H9 (cell line): ENCODE measurements around the gene DERL2. TPM values are rescaled to one million over a fixed set of nuclear protein-coding genes. Genes with fewer than 3 reads are reported as not detected.

ENCODE experiments used
- DNase-seq: peaks from one replicate; pipeline ENCODE4 v3.0.0-alpha.2; 2017
- H2AFZ ChIP-seq: one replicate; pipeline ENCODE4 v1.6.1; 2013; ENCODE audit warnings: mild to moderate bottlenecking, low read length, control low read depth, moderate library complexity
- H2AK5ac ChIP-seq: 2 replicates; pipeline ENCODE4 v1.6.1; 2013; ENCODE audit warnings: low read length, control low read depth, mixed read lengths; ENCODE audit not compliant: insufficient read length
- H2BK120ac ChIP-seq: one replicate; pipeline ENCODE4 v1.6.1; 2013; ENCODE audit warnings: low read depth, mild to moderate bottlenecking, low read length, control low read depth, inconsistent platforms; ENCODE audit not compliant: poor library complexity, severe bottlenecking
- H2BK12ac ChIP-seq: 2 replicates; pipeline ENCODE4 v1.6.1; 2013; ENCODE audit warnings: low read length, control low read depth, mixed read lengths, low read depth; ENCODE audit not compliant: insufficient read length
- H2BK15ac ChIP-seq: 2 replicates; pipeline ENCODE4 v1.6.1; 2013; ENCODE audit warnings: low read depth, low read length, control low read depth
- H2BK20ac ChIP-seq: one replicate; pipeline ENCODE4 v1.6.1; 2013; ENCODE audit warnings: low read depth, mild to moderate bottlenecking, low read length, control low read depth, inconsistent platforms; ENCODE audit not compliant: poor library complexity, severe bottlenecking
- H2BK5ac ChIP-seq: 2 replicates; pipeline ENCODE4 v1.6.1; 2013; ENCODE audit warnings: low read length, control low read depth, mixed read lengths; ENCODE audit not compliant: insufficient read length
- H3K14ac ChIP-seq: 2 replicates; pipeline ENCODE4 v1.6.1; 2013; ENCODE audit warnings: low read length, control low read depth; ENCODE audit not compliant: insufficient read depth
- H3K18ac ChIP-seq: 2 replicates; pipeline ENCODE4 v1.6.1; 2013; ENCODE audit warnings: low read depth, mild to moderate bottlenecking, mixed read lengths, low read length, control low read depth; ENCODE audit not compliant: insufficient read length
- H3K23ac ChIP-seq: 2 replicates; pipeline ENCODE4 v1.6.1; 2013; ENCODE audit warnings: low read length, control low read depth, mixed read lengths, low read depth; ENCODE audit not compliant: insufficient read length
- H3K23me2 ChIP-seq: 2 replicates; pipeline ENCODE4 v1.6.1; 2013; ENCODE audit warnings: low read depth, mild to moderate bottlenecking, mixed read lengths, low read length, control low read depth; ENCODE audit not compliant: insufficient read length, poor library complexity, severe bottlenecking
- H3K27ac ChIP-seq: 2 replicates; pipeline ENCODE4 v1.5.1; 2013; ENCODE audit warnings: low read length, control low read depth, mixed read lengths, low read depth; ENCODE audit not compliant: insufficient read length
- H3K27me3 ChIP-seq: 2 replicates; pipeline ENCODE4 v1.6.1; 2013; ENCODE audit warnings: low read length, control low read depth, inconsistent platforms; ENCODE audit not compliant: insufficient read depth
- H3K4ac ChIP-seq: 2 replicates; pipeline ENCODE4 v1.6.1; 2013; ENCODE audit warnings: low read depth, mild to moderate bottlenecking, control low read depth, inconsistent platforms, low read length, moderate library complexity
- H3K4me1 ChIP-seq: 2 replicates; pipeline ENCODE4 v1.6.1; 2013; ENCODE audit warnings: low read length, control low read depth, inconsistent platforms; ENCODE audit not compliant: insufficient read depth
- H3K4me2 ChIP-seq: 2 replicates; pipeline ENCODE4 v1.6.1; 2013; ENCODE audit warnings: low read length, control low read depth, mixed read lengths; ENCODE audit not compliant: insufficient read length, insufficient read depth
- H3K56ac ChIP-seq: 2 replicates; pipeline ENCODE4 v1.6.1; 2013; ENCODE audit warnings: low read depth, mild to moderate bottlenecking, mixed read lengths, low read length, control low read depth; ENCODE audit not compliant: insufficient read length
- H3K79me1 ChIP-seq: 2 replicates; pipeline ENCODE4 v1.6.1; 2013; ENCODE audit warnings: low read depth, mild to moderate bottlenecking, moderate library complexity, low read length, control low read depth, inconsistent platforms; ENCODE audit not compliant: insufficient read depth, poor library complexity, severe bottlenecking
- H3K79me2 ChIP-seq: 2 replicates; pipeline ENCODE4 v1.6.1; 2013; ENCODE audit warnings: low read length, control low read depth, inconsistent platforms; ENCODE audit not compliant: insufficient read depth
- H3K9ac ChIP-seq: 2 replicates; pipeline ENCODE4 v1.6.1; 2013; ENCODE audit warnings: low read length, control low read depth, mixed read lengths; ENCODE audit not compliant: insufficient read length; ENCODE audit errors: extremely low read depth
- H3K9me3 ChIP-seq: one replicate; pipeline ENCODE4 v1.6.1; 2013; ENCODE audit warnings: low read depth, low read length, inconsistent platforms; ENCODE audit not compliant: control insufficient read depth
- H3T11ph ChIP-seq: one replicate; pipeline ENCODE4 v1.6.1; 2013; ENCODE audit warnings: mild to moderate bottlenecking, low read length, control low read depth, inconsistent platforms
- H4K20me1 ChIP-seq: one replicate; pipeline ENCODE4 v1.6.1; 2013; ENCODE audit not compliant: control insufficient read depth, insufficient read length, insufficient read depth
- H4K5ac ChIP-seq: 2 replicates; pipeline ENCODE4 v1.6.1; 2013; ENCODE audit warnings: low read depth, mild to moderate bottlenecking, mixed read lengths, low read length, control low read depth; ENCODE audit not compliant: insufficient read length
- H4K8ac ChIP-seq: replicated peaks from 2 replicates; pipeline ENCODE4 v1.6.1; 2013; ENCODE audit warnings: low read length, control low read depth, mixed read lengths, low read depth; ENCODE audit not compliant: insufficient read length
- H4K91ac ChIP-seq: 2 replicates; pipeline ENCODE4 v1.6.1; 2013; ENCODE audit warnings: low read depth, mild to moderate bottlenecking, moderate library complexity, mixed read lengths, low read length, control low read depth; ENCODE audit not compliant: insufficient read length
- H3K27ac Mint-ChIP-seq, 3 experiments: 2 replicates in 2 of 3; 3 replicates in 1 of 3; pipeline ENCODE4 v1.8.0; 2020 to 2021; ENCODE audit warnings: mixed read lengths in 3 of 3, mild to moderate bottlenecking in 1 of 3, moderate library complexity in 1 of 3
- H3K27me3 Mint-ChIP-seq: 2 replicates; pipeline ENCODE4 v1.8.0; 2021; ENCODE audit warnings: low read depth, mild to moderate bottlenecking, moderate library complexity, mixed read lengths
- H3K36me3 Mint-ChIP-seq, 3 experiments: 2 replicates in 2 of 3; 3 replicates in 1 of 3; pipeline ENCODE4 v1.8.0; 2020 to 2021; ENCODE audit warnings: low read depth in 3 of 3, mixed read lengths in 3 of 3; ENCODE audit not compliant: insufficient read depth in 1 of 3
- H3K4me1 Mint-ChIP-seq, 2 experiments: 2 replicates each; pipeline ENCODE4 v1.8.0; 2020; ENCODE audit warnings: mixed read lengths in 2 of 2
- H3K4me3 Mint-ChIP-seq, 2 experiments: 2 replicates in 1 of 2; 3 replicates in 1 of 2; pipeline ENCODE4 v1.8.0; 2020 to 2021; ENCODE audit warnings: mild to moderate bottlenecking in 2 of 2, mixed read lengths in 2 of 2, moderate library complexity in 1 of 2
- H3K9me3 Mint-ChIP-seq, 2 experiments: 2 replicates in 1 of 2; 3 replicates in 1 of 2; pipeline ENCODE4 v1.8.0; 2020; ENCODE audit warnings: mild to moderate bottlenecking in 2 of 2, mixed read lengths in 2 of 2, moderate library complexity in 1 of 2
- CTCF ChIP-seq: fragments of 200-600 bp; sonication (generic); conservative IDR thresholded peaks from 3 replicates; pipeline ENCODE4 v1.8.0; 2021; ENCODE audit warnings: antibody characterized with exemption, mild to moderate bottlenecking
- WGBS: extraction: QIAGEN DNeasy Blood & Tissue Kit; methylation state at CpG from one replicate; pipeline ENCODE4 v1.1.7; 2013; ENCODE audit warnings: missing lambda C conversion rate, low lambda C conversion rate, mixed read lengths; ENCODE audit not compliant: insufficient read length; ENCODE audit errors: extremely low coverage; 5-methylcytosine and 5-hydroxymethylcytosine counted together
- total RNA-seq: library from RNA; stranded (reverse); gene quantifications from 2 replicates; pipeline ENCODE4 v1.2.1, GENCODE V29; 2021

DERL2 gene
- total RNA-seq, 1 experiment from 2014 or later: 83.2 TPM

GRCh38 chr17:5430413-5430999, 55.5 kb downstream of the DERL2 start:
- H3K23ac ChIP-seq: no peak overlapping the region
- DNase-seq: no peak
- no peak overlapping the region for H2BK12ac ChIP-seq
- TF ChIP-seq CTCF: no peak
- no peak overlapping the region for H2BK15ac ChIP-seq
- H4K5ac ChIP-seq: no peak overlapping the region
- H3K4me2 ChIP-seq: no peak overlapping the region
- no peak overlapping the region for H3K14ac ChIP-seq
- no peak overlapping the region for H3K27ac ChIP-seq
- Mint-ChIP-seq H3K36me3 (peaks cover 65 to 96% (median 79%) of the 10 kb centered on the region in 3 experiments; a peak in 6 of 7 replicates), H3K9me3 (no peaks in the 10 kb centered on the region), H3K27me3 (no peaks in the 10 kb centered on the region), H3K4me3 (no peak overlapping the region), H3K4me1 (no peaks in the 10 kb centered on the region; a peak in 1 of 4 replicates), H3K27ac (peak overlapping the region in 1 of 3 experiments; percentile 27; a peak in 2 of 7 replicates)
- H3T11ph ChIP-seq: no peak overlapping the region
- H3K9ac ChIP-seq: no peak overlapping the region
- H4K8ac ChIP-seq: no peak overlapping the region
- H3K23me2 ChIP-seq: no peaks in the 10 kb centered on the region
- no peak overlapping the region for H3K18ac ChIP-seq
- no peak overlapping the region for H2AFZ ChIP-seq
- H3K9me3 ChIP-seq: no peaks in the 10 kb centered on the region
- no peak overlapping the region for H2BK5ac ChIP-seq
- H3K79me1 ChIP-seq: no peaks in the 10 kb centered on the region
- H2BK120ac ChIP-seq: no peak overlapping the region
- H3K4me1 ChIP-seq: no peaks in the 10 kb centered on the region
- no peak overlapping the region for H2BK20ac ChIP-seq
- H2AK5ac ChIP-seq: no peak overlapping the region
- H3K4ac ChIP-seq: no peak overlapping the region
- no peaks in the 10 kb centered on the region for H3K79me2 ChIP-seq
- no peaks in the 10 kb centered on the region for H3K27me3 ChIP-seq
- WGBS: no CpG with 5 or more reads among the region's 3 CpGs
- H4K91ac ChIP-seq: no peak overlapping the region
- no peak overlapping the region for H3K56ac ChIP-seq
- no peaks in the 10 kb centered on the region for H4K20me1 ChIP-seq
